Measurements from ENCODE around the gene JMY. TPM values are rescaled to one million over a fixed set of nuclear protein-coding genes. Genes with fewer than 3 reads are reported as not detected.

Gene JMY
- total and polyA plus RNA-seq, 2 donors (not counting 3 experiments of a cell fraction or from before 2014, with no cell fraction given) = 1.5 to 6.5 TPM

GRCh38 chr5:79235261-79235633, 684 bp upstream of the JMY start:
- Histone ChIP-seq H3K36me3 (ENCODE audit: control insufficient read depth in 2 of 2, extremely low read depth in 1 of 2, insufficient read depth in 2 of 2, low read length in 2 of 2) (no peaks in the 10 kb centered on the region), H3K9ac (replicated peaks; ENCODE audit: extremely low read depth, insufficient read depth, low read length) (peak overlapping the region; percentile 11), H3K79me2 (ENCODE audit: control insufficient read depth, insufficient read depth, low read length) (no peaks in the 10 kb centered on the region), H3K9me3 (replicated peaks; ENCODE audit: control insufficient read depth, insufficient read depth, low read length) (no peaks in the 10 kb centered on the region), H4K20me1 (replicated peaks; ENCODE audit: control insufficient read depth, extremely low read depth, insufficient read depth, low read length) (no peaks in the 10 kb centered on the region), H3K4me2 (ENCODE audit: insufficient read depth, low read length) (peak overlapping the region; percentile 88), H3K4me3 (replicated peaks in 1 of 3; ENCODE audit: insufficient read depth in 1 of 3, low read depth in 1 of 3, low read length in 3 of 3) (peak overlapping the region; percentile 13 to 73 (median 55)), H3K9me1 (replicated peaks; ENCODE audit: control insufficient read depth, extremely low read depth, insufficient read depth, low read length) (no peaks in the 10 kb centered on the region), H2AFZ (ENCODE audit: low read depth, low read length) (peak overlapping the region; percentile 77), H3K27ac (ENCODE audit: insufficient read depth, low read depth, low read length) (no peak overlapping the region), H3K27me3 (ENCODE audit: control insufficient read depth in 2 of 2, insufficient read depth in 2 of 2, low read length in 2 of 2) (no peaks in the 10 kb centered on the region), H3K4me1 (ENCODE audit: control insufficient read depth, extremely low read depth, insufficient read depth, low read length) (peaks cover 10% of the 10 kb centered on the region)
- POLR2A ChIA-PET = no interaction called here
- DNase-seq (ENCODE audit: low read depth, low spot score) (no peak), FAIRE-seq (no peak)
- CTCF ChIA-PET = interaction anchor here (0.7 to 1.4 kb wide), 3 partner anchors 23 to 211 kb away, joined by 3 to 6 read pairs (median 3); no protein-coding TSS in a partner anchor
- TSS peak; percentile 67 for BruUV-seq (replicated peaks)
- dilution Hi-C loops (cut with MboI; ENCODE audit: extremely low pct_ligation_motif_present, low sequenced_read_pairs) = no loop called here
- intact Hi-C loops (cut with micrococcal nuclease) = loop anchor here (1.0 to 5.0 kb wide), 5 partner anchors 33 to 277 kb away; partner anchors contain the start of gene HOMER1
- TF ChIP-seq EZH2 (IDR thresholded peaks at IDR 0.05; ENCODE audit: borderline replicate concordance, low read depth, low read length, severe bottlenecking) (no peak), GATA2 (IDR thresholded peaks at IDR 0.05; ENCODE audit: insufficient read depth, insufficient read length, low read depth, low read length) (no peak), POLR2AphosphoS5 (IDR thresholded peaks at IDR 0.05; ENCODE audit: insufficient read depth, low read depth, low read length) (no peak), CTCF (IDR thresholded peaks at IDR 0.05; ENCODE audit: extremely low read depth in 1 of 2, insufficient read depth in 1 of 2, low read depth in 1 of 2, low read length in 2 of 2) (no peak), JUN (IDR thresholded peaks at IDR 0.05; ENCODE audit: borderline replicate concordance, insufficient read depth, insufficient read length, low read depth) (no peak), FOS (IDR thresholded peaks at IDR 0.05; ENCODE audit: borderline replicate concordance, insufficient read depth, low read length) (no peak), MYC (IDR thresholded peaks at IDR 0.05; ENCODE audit: low read depth, low read length) (no peak), MAX (IDR thresholded peaks at IDR 0.05; ENCODE audit: insufficient read depth, insufficient read length) (no peak), POLR2A (IDR thresholded peaks at IDR 0.05; ENCODE audit: low read depth, low read length) (no peak)
